ENCODE data around the gene AHCY.
A peak's percentile ranks its signal among the peaks of the same experiment; 100 is the strongest.
"Not testable (repeated sequence)": the region's sequence is repeated elsewhere in the genome, so short reads cannot be mapped to it uniquely, and the experiment has no call there.

The AHCY gene

DNA sequence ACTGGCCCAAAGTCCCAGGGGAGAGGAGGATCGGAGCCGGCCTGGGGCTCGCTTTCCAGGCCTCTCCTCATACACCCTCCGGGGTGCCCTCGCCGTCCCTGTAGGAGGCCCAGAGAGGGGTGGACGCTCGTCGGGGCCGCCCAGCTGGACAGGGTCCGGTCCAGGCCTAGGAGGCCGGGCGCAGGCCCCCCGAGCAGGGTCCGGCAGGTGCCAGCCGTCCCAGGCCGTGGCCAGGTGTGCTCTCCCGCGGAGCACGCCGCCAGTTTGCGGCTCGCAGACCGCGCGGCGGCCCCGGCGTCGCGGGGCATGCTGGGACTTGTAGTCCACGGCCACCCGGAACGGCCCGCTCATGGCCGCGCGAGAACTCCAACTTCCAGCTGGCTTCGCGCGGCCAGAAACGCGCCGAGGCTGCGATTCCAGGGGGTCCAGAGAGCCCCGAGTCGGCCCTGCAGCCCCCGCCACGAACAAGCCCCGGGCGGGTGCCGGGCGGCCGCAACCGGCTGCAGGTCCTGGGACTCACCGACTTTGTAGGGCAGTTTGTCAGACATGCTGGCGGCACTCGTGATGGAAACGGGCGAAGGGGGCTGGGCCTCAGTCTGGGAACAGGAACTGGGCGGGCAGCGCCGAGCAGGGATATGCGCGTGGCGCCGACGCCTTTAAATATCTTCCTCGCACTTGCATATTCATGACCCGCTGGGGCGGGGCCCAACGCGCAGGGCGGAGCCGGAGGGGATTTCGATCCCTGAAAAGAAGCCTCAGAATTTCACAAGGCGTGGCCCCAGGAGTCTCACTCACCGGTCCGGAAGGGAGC is at the start of gene AHCY:
TSS of gene AHCY (minus strand) at position 633 of the 811 bp plus-strand sequence. CDS start at position 548, 85 bp downstream.
- DNase-seq (ENCODE audit: low read depth), result peak; percentile 85

DNA sequence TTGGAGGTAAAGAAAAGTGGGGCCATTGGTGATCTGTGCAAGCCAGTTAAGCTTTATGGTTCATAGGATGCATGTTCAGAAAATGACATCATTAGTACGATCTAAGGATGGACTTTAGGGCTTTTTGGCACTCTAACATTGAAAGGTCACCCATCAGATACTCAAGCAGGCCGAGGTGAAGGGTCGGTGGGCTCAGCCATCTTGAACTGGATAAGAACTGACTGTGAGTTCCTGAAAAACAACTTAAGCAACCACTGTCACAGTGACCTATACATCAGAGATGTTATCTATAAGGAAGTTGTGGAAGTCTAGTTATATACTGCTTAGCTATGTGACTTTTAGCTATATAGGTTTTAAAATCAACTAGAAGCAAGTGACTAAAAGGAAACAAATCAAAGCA is 46.9 kb upstream of the AHCY start:
- DNase-seq (ENCODE audit: low read depth), result no peak

DNA sequence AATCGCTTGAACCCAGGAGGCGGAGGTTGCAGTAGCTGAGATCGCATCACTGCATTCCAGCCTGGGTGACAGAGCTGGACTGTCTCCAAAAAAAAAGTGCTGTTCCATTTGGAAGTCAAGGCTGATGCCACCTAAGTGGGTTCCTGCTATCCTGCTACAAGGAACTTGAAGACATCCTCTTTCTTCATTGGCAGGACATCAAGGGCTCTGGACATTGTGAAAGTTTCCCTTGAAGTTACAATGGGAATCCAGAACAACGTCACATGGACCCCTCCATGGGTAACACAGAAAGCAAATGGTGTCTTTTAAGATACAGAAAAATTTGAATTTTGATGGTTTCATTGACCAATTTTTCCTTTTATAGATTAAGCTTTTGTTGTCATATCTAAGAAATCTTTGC is 44.4 kb upstream of the AHCY start:
- no peak for DNase-seq (ENCODE audit: low read depth)

DNA sequence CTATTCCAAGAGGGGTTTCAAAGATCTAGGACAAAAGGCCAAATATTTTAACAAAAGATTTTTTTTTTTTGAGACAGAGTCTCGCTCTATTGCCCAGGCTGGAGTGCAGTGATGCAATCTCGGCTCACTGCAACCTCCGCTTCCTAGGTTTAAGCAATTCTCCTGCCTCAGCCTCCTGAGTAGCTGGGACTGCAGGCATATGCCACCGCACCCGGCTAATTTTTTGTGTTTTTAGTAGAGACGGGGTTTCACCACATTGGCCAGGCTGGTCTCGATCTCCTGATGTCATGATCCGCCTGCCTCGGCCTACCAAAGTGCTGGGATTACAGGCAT is 43.3 kb upstream of the AHCY start:
- DNase-seq (ENCODE audit: low read depth), result not testable (repeated sequence)

DNA sequence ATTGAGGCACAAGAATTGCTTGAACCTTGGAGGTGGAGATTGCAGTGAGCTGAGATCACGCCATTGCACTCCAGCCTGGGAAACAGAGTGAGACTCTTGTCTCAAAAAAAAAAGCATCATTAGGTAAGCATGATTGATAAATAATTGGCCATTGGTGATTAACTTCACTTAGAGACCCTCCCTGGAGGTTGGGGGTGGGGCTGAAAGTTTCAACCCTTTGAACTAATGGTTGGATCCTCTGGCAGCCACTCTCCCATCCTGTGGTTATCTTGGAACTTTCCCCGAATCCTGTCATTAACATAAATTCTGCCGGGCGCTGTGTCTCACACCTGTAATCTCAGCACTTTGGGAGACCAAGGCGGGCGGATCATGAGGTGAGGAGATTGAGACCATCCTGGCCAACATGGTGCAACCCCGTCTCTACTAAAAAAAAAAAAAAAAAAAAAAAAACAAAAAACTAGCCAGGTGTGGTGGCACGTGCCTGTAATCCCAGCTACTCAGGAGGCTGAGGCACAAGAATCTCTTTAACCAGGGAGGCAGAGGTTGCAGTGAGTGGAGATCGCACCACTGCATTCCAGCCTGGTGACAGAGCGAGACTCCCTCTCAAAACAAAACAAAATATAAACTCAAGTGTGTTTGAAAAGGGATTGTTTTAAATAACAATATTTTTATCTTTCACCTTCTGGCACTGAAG is 42.8 kb upstream of the AHCY start:
- not testable (repeated sequence) for DNase-seq (ENCODE audit: low read depth)

DNA sequence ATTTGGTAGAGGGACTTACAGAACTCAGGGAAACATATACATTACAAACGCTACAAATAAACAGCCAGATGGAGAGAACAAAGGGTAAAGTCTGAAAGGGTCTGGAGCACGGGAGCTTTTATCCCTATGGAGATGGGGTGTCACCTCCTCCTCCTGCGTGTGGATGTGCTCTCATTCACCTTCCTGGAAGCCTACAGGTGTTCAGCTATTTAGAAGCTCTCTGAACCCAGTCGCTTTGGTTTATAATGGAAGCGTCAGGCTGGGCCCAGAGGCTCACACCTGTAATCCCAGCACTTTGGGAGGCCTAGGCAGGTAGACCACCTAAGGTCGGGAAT is 42.2 kb upstream of the AHCY start:
- DNase-seq (ENCODE audit: low read depth), result no peak

DNA sequence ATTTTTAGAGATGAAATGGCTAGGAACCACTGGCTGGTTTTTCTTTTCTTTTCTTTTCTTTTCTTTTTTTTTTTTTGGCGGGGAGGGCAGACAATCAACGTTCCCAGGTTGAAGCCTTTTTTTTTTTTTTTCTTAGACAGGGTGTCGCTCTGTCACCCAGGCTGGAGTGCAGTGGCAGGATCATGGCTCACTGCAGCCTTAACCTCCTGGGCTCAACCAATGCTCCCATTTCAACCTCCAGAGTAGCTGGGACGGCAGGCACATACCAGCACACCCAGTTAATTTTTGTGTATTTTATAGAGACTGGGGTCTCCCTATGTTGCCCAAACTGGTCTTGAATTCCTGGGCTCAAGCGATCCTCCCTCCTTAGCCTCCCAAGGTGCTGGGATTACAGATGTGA is 41.1 kb upstream of the AHCY start:
- DNase-seq (ENCODE audit: low read depth), result no peak

DNA sequence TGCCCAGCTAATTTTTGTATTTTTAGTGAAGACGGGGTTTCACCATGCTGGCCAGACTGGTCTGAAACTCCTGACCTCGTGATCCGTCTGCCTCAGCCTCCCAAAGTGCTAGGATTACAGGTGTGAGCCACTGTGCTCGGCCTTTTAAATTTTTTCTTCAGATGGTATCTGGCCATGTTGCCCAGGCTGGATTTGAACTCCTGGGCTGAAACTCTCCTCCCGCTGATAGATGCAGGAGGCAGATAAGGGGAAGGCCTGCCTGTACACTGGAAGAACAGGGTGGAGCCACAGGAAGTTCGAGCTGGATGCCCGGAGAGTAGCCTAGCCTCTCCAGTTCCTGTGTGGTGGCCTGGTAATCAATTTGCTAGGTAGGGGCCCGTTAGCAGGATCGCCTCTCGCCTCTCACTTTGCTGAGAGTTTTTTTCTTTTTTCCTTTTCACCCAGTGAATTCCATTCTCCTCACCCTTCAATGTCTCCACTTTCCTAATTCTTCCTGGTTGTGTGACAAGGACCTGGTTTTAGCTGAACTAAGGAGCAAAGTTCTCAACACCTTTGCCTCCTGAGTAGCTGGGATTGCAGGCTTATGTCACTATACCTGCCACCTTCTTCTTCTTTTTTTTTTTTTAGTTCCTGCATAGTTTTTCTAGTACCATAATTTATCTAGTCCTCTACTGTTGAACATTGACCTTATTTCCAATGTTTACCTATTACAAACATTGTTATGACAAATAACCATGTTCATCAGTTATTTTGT is 40.5 kb upstream of the AHCY start:
- no peak for DNase-seq (ENCODE audit: low read depth)

DNA sequence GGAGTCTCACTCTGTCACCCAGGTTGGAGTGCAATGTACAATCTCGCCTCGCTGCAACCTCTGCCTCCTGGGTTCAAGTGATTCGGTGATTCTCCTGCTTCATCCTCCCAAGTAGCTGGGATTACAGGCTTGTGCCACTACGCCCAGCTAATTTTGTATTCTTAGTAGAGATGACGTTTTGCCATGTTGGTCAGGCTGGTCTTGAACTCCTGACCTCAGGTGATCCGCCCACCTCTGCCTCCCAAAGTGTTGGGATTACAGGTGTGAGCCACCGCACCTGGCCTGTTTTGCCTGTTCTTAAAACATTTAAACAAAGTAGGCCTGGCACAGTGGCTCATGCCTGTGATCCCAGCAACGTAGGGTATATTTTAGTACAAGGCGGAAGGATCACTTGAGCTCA is 38.0 kb upstream of the AHCY start:
- DNase-seq (ENCODE audit: low read depth), result not testable (repeated sequence)

DNA sequence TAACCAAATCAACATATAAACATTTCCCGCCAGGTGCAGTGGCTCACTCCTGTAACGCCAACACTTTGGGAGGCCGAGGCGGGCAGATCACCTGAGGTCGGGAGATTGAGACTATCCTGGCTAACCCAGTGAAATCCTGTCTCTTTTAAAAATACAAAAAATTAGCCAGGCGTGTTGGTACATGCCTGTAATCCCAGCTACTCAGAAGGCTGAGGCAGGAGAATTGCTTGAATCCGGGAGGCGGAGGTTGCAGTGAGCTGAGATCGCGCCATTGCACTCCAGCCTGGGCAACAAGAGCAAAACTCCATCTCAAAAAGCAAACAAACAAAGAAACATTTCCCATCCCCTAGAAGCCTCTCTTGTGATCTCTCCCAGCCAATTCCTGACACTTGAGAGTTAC is 37.6 kb upstream of the AHCY start:
- not testable (repeated sequence) for DNase-seq (ENCODE audit: low read depth)

DNA sequence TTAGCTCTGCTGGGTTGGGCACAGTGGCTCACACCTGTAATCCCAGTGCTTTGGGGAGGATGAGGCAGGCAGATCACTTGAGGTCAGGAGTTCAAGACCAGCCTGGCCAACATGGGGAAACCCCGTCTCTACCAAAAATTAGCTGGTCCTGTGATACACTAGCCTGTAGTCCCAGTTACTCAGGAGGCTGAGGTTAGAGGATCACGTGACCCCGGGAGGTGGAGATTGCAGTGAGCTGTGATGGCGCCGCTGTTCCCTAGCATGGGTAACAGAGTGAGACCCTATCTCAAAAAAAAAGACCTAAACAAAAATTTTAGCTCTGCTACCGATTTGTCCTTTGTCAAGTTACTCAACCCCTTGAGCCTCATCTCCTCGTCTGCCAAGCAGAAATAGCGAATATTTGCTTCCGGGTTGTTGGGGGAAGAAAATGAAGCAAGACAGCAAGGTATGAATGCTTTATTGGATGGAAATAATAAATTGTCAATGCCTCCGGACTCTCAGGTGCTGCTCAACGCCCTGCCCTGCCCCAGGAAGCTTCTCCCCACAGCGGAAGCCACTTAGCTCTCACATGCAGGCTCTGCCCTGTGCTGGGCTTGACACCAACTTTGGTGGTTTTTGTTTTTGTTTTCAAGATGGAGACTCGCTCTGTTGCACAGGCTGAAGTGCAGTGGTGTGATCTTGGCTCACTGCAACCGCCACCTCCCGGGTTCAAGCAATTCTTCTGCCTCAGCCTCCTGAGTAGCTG is 35.0 kb upstream of the AHCY start:
- DNase-seq (ENCODE audit: low read depth), result no peak

DNA sequence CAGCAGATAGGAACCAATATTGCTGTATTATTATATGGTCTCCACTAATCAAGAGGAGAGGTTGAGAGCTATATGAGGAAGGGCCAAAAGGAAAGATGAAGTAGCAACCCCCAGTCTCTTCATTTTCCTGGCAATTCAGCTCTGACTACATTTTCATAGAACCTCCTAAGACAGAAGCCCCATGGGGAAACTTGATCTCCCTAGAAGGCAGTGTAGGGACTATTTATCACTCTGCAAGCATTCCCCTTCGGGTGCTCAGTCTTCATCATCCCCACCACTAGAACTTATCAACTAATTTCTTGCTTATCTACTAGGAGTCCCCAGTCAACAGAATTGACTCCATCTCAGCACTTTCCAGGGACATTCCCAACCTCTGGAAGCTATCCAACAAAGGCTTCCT is 34.4 kb upstream of the AHCY start:
- no peak for DNase-seq (ENCODE audit: low read depth)

DNA sequence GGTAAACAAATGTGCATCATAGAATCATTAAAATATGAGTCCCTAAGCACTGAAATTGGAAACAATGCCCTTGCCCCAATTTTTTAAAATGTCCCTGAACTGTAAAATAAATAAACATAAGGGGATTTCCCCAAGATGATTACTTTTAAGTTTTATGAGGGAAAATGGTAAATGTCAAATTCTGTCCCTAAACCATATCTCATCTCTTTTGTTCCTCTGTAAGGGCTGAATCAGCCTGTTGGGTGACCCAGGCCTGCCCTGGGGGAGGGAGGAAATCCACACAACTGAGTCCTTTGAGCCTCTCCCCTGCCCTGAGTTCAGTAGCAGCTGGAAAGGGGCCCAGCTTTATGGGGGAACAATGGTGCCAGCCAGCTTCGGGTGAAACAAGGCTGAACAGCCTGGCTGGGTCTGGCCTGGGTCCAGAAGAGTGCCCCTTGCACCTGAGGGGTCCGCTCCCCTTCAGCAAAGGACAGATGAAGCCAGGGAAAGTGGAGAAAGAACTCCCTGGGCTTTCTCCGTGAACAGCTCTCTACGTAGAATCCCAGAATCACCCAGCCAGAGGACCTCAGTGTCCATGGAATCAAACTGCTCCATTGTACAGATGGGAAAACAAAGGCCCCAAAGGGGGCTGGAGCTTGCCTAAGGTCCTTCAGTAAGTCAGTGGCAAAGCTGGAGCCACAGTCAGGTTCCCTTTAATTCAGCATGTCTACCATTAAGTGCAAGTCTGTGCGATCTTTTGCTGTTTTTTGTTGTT is 31.7 kb upstream of the AHCY start:
- DNase-seq (ENCODE audit: low read depth), result no peak

DNA sequence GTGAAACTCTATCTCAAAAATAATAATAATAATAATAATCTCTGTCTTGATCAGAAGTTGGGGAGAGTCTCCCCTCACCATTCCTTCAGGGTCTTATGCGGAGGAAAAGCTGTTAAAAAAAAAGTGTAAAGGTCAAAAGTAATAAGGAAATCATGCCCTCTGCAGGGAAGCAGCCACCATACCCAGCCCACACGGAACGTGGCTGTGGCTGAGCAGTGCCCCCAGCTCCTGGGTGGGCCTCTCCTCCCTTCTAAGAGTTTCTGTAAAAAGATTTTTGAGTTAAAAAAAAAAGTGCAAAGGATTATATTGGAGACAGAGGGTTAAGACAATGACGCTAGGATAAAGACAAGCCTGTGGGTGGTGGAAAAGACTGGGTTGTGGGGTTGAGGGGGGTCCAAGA is 30.6 kb upstream of the AHCY start:
- DNase-seq (ENCODE audit: low read depth), result no peak

DNA sequence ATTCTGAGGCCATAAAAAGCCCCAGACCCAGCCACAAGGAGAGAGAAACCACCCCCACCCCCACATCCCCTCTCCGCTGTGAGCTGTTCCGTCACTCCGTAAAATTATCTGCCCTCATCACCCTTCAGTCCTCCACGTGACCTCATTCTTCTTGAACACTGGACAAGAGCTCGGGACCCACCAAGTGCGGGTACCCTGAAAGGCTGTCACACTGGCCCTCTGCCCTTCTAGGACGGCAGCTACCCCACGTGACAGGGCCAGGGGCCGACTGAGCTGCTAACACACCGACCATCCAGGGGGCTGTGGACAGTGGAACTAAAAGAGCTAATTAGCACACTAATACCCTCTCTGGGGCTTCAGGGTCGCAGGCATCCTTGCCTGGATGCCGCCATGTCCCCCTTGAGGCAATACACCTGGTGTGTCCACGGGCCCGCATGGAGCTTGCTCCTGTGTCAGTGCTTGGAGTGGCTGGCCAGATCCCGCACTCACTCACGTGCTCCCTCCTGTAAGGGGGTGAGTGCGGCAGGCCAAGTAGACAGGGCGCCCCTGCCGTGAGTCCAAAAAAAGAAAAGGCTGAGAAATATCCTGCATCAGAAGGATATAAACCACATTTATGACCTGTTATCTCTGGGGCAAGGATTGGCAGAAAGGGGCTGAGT is 29.2 kb upstream of the AHCY start:
- DNase-seq (ENCODE audit: low read depth), result no peak

DNA sequence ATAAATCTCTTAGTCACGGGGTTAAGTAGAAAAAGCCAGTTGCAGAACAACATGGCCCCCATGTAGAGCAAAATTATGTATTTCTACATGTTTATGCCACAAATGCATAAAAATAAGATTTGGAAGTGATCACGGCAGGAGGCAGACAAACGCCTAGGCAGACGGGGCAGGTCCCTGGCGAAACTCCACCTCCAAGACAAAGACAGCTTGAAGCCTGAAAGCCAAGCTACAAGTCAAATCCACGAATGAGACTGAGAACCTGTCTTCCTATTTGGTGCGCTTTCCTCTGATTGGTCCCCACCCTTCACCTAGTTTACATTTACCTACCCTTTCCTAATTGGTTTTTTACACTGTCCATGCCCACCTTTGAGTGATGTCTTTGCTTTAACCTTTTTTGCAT is 28.7 kb upstream of the AHCY start:
- DNase-seq (ENCODE audit: low read depth), result no peak

DNA sequence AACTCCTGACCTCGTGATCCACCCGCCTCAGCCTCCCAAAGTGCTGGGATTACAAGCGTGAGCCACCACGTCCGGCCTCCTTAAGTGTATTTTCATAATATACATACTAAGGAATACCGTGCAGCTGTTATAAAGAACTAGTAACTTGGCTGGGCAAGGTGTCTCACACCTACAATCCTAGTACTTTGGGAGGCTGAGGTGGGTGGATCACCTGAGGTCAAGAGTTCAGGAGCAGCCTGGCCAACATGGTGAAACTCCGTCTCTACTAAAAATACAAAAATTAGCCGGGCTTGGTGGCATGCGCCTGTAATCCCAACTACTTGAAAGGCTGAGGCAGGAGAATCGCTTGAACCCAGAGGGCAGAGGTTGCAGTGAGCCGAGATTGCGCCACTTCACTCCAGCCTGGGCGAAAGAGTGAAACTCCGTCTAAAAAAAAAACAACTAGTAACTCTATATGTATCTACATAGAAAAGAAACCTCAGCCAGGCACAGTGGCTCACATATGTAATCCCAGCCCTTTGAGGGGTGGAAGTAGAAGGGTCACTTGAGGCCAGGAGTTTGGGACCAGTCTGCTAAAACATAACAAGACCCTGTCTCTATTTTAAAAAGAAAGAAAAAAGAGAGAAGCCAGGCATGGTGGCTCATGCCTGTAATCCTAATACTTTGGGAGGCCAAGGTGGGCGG is 27.8 kb upstream of the AHCY start:
- not testable (repeated sequence) for DNase-seq (ENCODE audit: low read depth)

DNA sequence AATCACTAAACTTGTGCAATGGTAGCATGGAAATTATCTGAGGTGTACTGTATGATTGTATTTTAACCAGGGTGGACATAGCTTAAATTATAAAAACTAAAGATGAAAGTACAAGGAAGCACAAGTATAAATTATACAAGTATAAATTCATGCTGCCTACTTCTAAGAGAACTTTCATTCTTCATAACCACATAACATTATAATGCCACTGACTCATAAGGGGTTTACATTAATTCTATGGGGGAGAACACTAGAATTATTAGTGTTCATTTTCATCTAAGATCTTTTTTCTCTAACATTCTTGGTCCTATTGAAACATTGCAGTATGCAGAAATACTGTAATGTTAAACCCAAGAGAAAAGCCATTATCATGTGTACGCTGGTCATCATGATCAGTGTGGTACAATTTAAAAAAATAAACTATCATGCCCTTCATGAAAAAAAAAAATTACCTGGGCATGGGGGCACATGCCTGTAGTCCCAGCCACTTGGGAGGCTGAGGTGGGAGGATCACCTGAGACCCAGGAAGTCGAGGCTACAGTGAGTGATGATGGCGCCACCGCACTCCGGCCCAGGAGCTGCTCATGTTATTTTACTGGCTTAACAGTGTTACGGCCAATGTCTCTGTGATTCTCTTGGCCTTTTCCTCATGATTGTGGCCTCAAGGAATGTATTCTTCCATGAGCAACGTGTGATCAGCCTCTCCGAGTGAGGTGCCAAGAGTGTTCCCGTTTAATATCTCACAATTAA is 25.9 kb upstream of the AHCY start:
- no peak for DNase-seq (ENCODE audit: low read depth)

DNA sequence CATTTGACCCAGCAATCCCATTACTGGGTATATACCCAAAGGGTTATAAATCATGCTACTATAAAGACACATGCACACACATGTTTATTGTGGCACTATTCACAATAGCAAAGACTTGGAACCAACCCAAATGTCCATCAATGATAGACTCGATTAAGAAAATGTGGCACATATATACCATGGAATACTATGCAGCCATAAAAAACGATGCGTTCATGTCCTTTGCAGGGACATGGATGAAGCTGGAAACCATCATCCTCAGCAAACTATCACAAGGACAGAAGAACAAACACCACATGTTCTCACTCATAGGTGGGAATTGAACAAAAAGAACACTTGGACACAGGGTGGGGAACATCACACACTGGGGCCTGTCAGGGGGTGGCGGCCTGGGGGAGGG is 25.1 kb upstream of the AHCY start:
- not testable (repeated sequence) for DNase-seq (ENCODE audit: low read depth)

DNA sequence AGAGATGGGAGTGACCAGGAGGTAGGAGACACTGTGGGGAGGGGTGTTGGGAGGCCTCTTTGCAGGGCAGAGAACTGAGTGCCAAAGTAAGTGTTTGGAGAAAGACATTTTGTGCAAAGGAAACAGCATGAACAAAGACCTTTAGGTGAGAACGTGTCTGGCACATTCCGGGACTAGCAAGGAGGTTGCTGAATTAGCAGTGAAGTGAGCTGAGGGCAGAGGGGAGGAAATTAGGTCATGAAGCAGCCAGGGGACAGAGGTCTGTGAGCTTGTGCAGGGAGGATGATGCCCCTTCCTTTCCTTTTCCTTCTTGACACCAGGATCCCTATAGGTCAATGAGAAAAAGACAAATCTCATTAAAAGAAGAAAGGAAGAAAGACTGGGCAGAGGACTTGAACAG is 21.4 kb upstream of the AHCY start:
- no peak for DNase-seq (ENCODE audit: low read depth)
